Measurements from ENCODE around the gene ZDHHC13.

ZDHHC13 gene

GRCh38 chr11:19173004-19173689 lies 56.2 kb downstream of the ZDHHC13 start:
- DNase-seq (ENCODE audit: low read depth) = no peak

- no peak for DNase-seq (ENCODE audit: low read depth)
Observed at GRCh38 chr11:19173964-19174638, 57.1 kb downstream of the ZDHHC13 start.

- no peak for DNase-seq (ENCODE audit: low read depth)
Observed at GRCh38 chr11:19176629-19177186, 59.7 kb downstream of the ZDHHC13 start.

- DNase-seq (ENCODE audit: low read depth) = no peak
Observed at GRCh38 chr11:19181531-19182261, 64.7 kb downstream of the ZDHHC13 start.

DNA sequence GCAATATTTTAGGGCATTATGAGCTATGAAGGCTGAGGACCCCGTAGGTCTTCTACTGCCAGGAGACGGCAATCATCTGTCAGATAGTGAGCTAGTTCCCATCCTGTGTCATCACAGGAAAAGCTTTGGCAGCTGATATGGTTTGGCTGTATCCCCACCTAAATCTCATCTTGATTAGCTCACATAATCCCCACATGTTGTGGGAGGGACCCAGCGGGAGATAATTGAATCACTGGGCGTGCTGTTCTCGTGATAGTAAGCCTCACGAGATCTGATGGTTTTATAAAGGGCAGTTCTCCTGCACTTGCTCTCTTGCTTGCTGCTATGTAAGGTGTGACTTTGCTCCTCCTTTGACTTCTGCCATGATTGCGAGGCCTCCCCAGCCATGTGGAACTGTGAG lies 66.7 kb downstream of the ZDHHC13 start:
- no peak for DNase-seq (ENCODE audit: low read depth)

DNA sequence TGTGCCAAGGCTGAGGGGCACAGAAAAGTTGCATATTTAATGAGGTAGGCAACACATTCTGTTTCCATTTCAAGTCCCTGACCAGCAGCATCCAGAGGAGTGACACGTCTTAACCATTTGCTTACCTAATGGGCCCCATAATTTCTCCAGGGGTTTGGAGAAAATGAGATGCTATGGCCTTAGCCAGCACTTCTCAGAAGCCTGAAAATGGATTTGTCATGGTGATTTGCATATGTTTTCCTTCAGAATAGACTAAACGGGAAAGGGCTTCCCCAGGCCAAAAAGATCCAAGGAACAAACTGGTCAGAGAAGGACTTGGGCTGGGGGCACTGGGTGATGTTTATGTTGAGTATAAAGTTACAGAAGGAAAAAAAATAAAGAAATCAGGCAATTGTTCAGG lies 68.1 kb downstream of the ZDHHC13 start:
- no peak for DNase-seq (ENCODE audit: low read depth)

DNA sequence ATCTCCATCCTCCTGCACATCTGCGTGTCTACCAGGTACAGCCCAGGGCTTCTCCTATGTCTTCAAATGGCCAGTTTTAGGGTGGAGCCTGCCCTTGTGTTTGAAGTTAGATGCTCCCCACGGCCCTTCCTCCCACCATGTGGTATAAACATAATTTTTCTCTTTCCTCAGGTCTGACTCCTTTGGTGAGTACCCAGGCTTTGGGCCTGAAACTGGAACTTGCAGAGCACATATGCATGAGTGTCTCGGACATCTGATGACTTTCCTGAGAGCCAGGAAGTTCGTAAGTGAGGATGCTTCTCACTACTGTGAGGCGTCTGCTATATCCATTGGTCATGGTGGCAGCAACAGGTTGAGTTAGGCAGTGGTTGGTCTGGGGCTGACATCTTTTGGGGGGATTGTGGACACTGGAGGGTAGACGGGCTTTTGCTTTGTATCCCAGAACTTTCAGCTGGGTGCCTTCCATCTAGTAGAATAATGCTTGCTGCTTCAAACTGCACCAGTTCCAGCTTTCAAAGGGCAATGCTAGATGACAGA lies 68.6 kb downstream of the ZDHHC13 start:
- DNase-seq (ENCODE audit: low read depth) = no peak

DNA sequence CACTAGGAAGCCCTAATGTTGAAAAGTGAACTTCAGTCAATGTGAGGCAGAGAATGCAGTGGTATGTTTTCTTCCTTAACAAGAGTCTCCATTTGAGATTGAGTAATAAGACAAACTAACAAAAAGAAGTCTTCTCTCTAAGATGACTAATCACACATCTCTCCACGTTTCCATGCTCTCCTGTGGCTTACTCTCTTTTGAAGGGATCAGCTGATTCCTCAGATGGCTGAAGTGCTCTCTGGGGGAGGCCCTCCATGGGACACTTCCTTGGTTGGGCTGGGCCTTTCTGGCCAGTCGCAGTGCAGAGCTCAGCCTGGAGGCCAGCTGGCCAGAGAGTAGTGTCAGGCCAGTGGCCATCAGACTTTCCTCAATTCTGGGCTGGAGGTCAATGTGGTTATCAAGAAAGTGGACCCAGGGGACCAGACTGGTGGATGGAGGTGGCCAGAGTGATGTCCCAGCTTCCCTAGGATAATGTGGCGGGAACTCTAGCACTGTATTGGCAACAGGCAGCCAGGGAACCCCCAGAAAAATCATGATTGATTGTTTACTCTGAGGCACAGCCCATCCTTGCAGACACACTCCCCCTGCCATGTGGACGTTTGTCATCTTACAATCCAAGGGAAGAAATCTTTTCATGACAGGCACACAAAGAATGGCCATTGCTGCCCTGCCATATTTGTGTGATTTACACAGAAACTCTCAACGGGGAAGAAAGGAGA lies 70.3 kb downstream of the ZDHHC13 start:
- DNase-seq (ENCODE audit: low read depth) = peak; percentile 21

DNA sequence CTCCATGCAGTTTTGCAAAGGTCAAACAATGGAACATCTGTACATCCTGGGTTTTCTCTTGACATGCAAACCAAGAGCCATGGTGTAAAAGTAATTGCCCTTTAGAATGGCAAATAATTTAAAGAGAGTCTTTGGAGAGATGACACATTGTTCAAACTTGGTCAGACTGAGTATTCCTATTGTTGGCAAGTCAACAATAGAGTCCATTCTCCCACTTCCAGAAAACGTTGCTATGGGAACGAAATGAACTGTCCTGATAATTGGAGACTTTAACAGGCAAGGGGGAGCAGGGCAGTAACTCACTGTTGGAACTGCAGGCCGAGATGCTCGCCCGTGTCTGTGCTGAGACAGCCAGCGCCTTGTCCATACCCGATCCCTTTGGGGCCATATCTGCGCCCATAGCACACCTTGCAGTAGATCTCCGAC lies 70.9 kb downstream of the ZDHHC13 start:
- no peak for DNase-seq (ENCODE audit: low read depth)

DNA sequence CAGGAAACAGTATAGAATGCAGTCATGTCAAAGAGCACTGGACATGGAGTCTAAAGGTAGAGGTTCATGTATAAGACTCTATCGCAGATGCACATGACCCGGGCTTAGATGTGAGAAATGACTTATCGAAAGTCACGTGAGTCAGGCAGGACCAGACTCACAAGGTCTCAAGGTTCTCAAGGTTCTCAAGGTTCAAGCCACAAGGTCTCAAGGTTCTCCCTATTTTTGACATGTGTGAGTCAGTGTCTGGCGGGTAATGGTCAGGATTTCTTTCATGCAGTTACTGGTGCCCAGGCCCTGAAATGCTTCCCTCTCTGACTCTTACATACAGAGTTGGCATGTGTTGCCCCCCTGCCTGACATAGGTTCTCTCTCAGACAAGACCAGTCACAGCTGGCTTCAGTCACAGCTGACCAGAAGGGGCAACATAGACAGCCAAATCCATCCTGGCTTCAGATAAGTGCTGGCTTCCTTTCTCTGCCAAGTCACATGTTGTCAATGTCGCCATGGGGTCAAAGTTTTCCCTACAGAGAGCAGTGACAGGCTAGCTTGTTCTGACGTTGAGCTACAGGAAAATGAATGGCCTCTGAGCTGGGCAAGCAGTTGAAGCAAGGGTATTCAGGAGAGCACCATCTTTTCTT lies 74.7 kb downstream of the ZDHHC13 start:
- no peak for DNase-seq (ENCODE audit: low read depth)

DNA sequence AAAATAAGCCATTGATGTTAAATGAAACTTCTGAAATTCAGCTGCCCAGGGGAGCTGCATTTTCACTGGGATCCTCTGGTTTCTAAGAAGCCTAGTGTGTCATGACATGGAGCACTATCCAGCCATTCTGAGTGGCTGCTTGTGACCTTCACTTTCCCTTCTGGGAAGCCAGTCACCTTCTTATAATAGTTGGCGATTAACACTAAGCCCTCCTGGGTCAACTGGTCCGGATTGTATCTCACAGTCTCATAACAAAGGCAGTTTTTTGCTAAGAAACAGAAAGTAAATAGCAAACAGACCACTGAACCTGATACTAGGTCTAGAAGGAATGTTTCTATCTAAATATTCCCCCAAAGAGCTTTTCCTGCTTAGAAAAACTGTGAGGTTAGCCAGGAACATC lies 76.9 kb downstream of the ZDHHC13 start:
- no peak for DNase-seq (ENCODE audit: low read depth)

DNA sequence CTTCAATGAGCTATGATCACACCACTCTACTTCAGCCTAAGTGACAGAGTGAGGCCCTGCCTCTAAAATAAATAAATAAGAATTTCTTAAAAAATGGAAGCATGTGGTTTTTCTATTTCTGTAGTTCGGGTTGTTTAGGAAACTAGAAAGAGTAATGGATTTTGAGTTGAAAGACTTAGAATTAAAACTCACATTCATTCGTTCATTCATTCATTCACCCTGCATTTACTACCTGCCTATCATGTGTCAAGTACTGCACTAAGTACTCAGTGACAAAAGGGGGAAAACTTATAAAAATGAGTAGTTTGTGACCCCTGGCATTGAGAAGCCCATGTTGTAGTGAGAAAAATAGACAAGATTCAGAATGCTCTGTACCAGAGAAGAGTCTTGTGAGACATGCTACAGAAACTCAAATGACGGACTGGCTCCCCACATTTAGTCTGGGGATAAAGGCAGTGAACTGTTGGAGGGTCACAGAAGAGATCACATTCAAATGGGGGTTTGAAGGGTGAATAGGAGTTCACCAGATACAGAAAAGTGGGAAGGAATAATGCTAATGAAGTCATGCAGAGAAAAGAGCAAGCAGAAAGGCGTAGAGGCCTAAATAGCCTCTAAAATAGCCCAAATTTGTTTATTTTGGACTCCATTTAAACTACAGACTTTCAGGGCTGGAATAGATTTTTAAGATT lies 77.8 kb downstream of the ZDHHC13 start:
- no peak for DNase-seq (ENCODE audit: low read depth)

DNA sequence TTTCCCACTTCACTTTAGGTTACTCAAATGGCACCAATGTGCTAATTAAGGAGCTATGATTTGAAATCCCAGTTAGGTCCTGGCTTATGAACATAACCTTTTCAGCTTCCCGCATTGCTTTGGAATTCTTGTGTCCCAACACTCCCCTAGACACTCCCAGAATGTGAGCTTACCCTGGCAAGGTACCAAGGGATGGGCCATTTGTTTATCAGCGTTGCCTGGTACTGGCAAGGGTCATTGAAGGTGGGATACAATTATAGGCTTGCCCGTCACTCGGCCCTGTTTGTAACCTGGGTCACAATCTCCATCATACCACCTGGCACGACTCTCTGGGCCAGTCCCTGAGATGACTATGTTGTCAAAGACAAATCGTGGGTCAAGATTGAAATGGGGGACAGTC lies 79.5 kb downstream of the ZDHHC13 start:
- no peak for DNase-seq (ENCODE audit: low read depth)

DNA sequence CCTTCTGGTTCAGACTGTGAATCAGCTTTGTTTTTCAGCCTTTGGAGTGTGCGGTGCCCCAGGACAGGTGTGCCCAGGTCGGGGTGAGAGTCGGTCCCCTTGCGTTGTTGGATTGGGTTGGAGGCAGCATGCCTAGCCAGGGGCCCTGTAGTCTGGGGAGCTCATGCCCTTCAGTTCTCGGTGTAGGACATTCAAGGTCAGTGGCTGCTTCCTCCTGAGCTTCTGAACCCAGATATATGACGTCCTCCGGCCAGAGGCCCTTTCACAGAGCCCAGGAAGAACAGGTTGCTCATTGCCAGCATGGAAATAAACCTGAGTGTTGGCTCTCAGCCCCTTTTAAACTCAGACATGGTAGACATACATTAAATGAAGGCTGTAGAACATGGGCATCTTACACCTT lies 82.1 kb downstream of the ZDHHC13 start:
- no peak for DNase-seq (ENCODE audit: low read depth)

- DNase-seq (ENCODE audit: low read depth) = no peak
Observed at GRCh38 chr11:19199771-19200170, 82.8 kb downstream of the ZDHHC13 start.

DNA sequence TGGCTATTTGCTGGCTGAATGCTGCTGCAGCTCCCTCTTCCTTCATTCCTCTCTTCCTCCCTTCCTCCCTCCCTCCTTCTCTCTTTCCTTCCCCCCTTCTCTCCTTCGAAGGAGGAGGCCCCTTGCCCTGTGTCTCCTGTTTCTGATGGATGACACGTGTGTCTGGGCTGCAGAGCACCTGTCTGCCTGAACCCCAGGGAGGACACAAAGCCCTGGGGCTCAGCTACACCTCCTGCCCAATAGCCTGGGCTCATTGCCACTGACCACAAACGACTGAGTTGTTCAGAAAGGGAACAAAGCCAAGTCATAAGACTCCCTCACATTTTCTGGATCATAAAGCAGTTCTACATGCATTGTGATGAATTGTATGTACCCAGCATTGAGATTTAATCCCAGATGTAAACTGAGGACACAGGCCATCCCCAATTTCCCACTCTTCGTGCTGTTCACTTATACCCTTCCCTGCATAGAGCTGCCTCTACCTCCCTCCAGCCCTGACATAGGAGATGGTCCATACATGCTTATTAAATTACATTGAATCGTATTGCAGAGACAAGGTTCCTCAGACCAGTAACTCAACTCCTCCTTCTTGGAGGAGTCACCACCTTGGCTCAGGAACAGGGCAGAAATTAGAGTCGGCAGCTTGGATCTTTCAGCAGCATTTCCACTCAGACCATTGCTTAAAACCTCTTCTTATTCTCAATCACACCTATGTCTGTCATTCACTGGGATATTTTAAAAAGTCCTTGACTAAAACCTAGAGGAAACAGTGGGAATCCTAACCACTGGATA lies 83.6 kb downstream of the ZDHHC13 start:
- DNase-seq (ENCODE audit: low read depth) = peak; percentile 66

DNA sequence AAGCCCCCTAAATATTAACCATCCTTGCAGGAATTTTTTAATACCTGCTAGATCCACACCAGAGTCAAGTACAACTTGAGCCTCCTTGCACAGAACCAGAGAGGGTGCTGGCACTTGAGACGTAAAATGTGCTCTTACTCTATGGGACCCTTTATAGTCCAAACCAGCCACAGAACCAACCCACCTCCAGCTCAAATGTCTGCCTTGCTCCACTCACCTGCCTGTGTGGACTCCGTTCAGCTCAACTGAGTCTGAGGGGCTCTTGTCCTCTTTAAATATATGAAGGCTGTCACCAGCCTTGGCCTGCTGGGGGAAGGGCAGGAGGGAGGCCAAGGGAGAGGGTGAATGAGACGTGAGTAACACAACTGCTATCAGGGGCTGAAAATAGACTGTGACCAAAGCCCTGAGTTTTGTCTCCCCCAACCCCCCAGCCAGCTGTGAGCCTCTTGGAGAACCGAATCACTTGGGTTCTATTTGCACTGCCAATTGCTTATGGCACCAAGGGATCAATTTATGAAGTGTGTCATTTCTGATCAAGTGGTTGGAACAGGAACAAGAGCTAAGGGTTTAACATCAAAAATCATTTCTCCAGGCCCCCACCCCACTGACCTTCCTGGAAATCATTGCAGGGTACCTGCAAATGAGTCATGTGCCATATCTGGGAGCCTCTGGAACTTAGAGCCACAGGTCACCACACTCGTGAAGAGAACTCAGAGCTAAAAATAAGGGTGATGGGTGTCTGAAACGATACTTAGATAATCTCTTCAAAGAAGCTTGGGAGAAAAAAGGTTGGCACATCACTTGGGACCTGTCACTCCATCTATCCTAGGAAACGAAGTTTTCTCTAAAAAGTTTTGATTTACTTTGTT lies 85.0 kb downstream of the ZDHHC13 start, which contains the start of gene CSRP3:
TSS of gene CSRP3 (minus strand) at position 247 of the 869 bp plus-strand sequence. CDS start 9,535 bp downstream, outside the sequence.
- no peak for DNase-seq (ENCODE audit: low read depth)

DNA sequence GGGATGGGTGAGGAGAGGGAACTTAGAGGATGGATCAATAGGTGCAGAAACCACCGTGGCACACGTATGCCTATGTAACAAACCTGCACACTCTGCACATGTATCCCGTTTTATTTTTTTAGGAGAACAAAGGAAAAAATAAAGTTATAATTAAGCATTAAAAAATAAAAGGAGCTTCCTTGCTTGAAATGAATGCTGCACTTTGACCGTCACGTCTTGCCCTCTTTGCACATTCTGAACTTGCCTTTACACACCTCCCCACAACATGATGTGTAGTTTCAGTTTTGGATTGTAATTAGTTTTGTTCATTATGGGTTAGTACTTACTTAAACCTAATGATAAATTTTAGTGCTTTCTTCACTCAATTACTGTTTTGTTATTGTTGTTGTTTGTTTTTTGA lies 87.9 kb downstream of the ZDHHC13 start:
- no peak for DNase-seq (ENCODE audit: low read depth)

GRCh38 chr11:19208181-19208580 lies 91.2 kb downstream of the ZDHHC13 start:
- no peak for DNase-seq (ENCODE audit: low read depth)

Data from stromal cell of bone marrow (primary cell).